Esophagus (tissue), 2 donors: ENCODE measurements around the gene OTX1. TPM values are rescaled to one million over a fixed set of nuclear protein-coding genes. Genes with fewer than 3 reads are reported as not detected.
"Not testable (repeated sequence)": the region's sequence is repeated elsewhere in the genome, so short reads cannot be mapped to it uniquely, and the experiment has no call there.

ENCODE experiments used
- H3K27ac ChIP-seq, 2 donors: one replicate each; pipeline ENCODE4 v1.5.1; 2013; ENCODE audit warnings: low read depth in 2 of 2, mild to moderate bottlenecking in 2 of 2, inconsistent platforms in 1 of 2, low read length in 1 of 2, moderate library complexity in 1 of 2
- H3K27me3 ChIP-seq, 2 donors: one replicate each; pipeline ENCODE4 v1.6.1; 2013; ENCODE audit warnings: low read length in 2 of 2, control low read depth in 1 of 2, mild to moderate bottlenecking in 1 of 2; ENCODE audit not compliant: insufficient read depth in 2 of 2, control insufficient read depth in 1 of 2
- H3K36me3 ChIP-seq, 2 donors: one replicate each; pipeline ENCODE4 v1.6.1; 2013; ENCODE audit warnings: low read length in 1 of 2; ENCODE audit not compliant: control insufficient read depth in 2 of 2, insufficient read depth in 2 of 2
- H3K4me1 ChIP-seq, 2 donors: one replicate each; pipeline ENCODE4 v1.6.1; 2013; ENCODE audit warnings: low read length in 1 of 2; ENCODE audit not compliant: control insufficient read depth in 2 of 2, insufficient read depth in 2 of 2
- H3K4me3 ChIP-seq, 2 donors: one replicate each; pipeline ENCODE4 v1.5.1; 2013; ENCODE audit warnings: low read length in 2 of 2, mild to moderate bottlenecking in 2 of 2, low read depth in 1 of 2, moderate library complexity in 1 of 2
- H3K9me3 ChIP-seq, 2 donors: one replicate each; pipeline ENCODE4 v1.6.1; 2013; ENCODE audit warnings: mild to moderate bottlenecking in 2 of 2, low read depth in 1 of 2, low read length in 1 of 2, moderate library complexity in 1 of 2; ENCODE audit not compliant: control insufficient read depth in 2 of 2, insufficient read depth in 1 of 2
- WGBS, 2 donors: extraction: QIAGEN DNeasy Blood & Tissue Kit; methylation state at CpG; one replicate each; pipeline ENCODE4 v1.1.7; 2013; 5-methylcytosine and 5-hydroxymethylcytosine counted together
- polyA plus RNA-seq, 2 donors: library from polyadenylated mRNA; stranded (reverse); fragments of 200-250 nt; gene quantifications; one replicate each; pipeline ENCODE4 v1.2.3, GENCODE V29; 2013
- donor health status: healthy with polysubstance abuse.
- donor health status: Bipolar disorder and iron deficiency.

OTX1 gene
- polyA plus RNA-seq, 2 donors: 0.61 to 1.4 TPM

DNA sequence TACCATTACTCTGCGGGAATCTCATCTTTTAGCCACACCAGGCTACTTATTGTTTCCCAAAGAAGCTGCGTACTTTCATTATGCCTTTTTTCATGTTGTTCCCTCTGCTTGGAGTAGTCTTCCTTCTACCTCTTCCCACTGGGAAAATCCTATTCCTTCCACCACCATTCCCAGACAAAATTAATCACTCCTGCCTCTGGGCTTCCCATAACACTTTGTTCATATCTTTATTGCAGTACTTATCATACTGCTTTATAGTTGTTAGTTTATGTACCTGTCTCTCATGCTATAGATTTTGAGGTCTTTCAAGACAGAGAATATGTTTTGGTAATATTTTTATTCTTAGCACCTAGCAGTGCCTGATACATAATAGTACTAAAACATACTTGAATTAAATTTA lies 16.2 kb downstream of the OTX1 start:
- H3K27ac ChIP-seq: no peak overlapping the region
- no peaks in the 10 kb centered on the region for H3K4me1 ChIP-seq
- peaks cover 0 to 2% of the 10 kb centered on the region in 2 donors for H3K27me3 ChIP-seq
- 78 to 94% methylated on average over 2 of the region's 2 CpGs for WGBS, 2 donors
- H3K36me3 ChIP-seq: no peaks in the 10 kb centered on the region
- H3K4me3 ChIP-seq: no peak overlapping the region
- no peaks in the 10 kb centered on the region for H3K9me3 ChIP-seq

DNA sequence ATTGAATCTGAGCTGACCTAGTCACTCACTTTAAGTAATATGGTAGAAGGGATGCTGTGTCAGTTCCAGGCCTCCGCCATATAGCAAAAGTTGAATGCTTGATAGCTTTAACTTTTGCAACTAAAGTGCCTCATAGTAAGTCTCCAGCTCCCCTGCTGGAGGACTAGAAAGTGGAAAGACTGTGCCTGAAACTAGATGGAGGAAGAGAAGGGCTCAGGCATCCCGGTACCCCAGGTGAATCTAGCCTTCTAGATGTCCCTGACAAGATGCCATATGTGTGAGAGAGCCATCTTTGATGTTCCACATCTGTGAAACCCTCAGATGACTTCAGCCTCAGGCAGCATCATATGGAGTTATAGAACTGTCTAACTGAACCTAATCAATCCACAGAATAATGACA lies 21.0 kb downstream of the OTX1 start:
- WGBS, 2 donors: 81 to 85% methylated on average over 2 of the region's 2 CpGs
- Histone ChIP-seq H3K27me3 (peaks cover 0 to 2% of the 10 kb centered on the region in 2 donors), H3K36me3 (no peaks in the 10 kb centered on the region), H3K9me3 (no peaks in the 10 kb centered on the region), H3K4me3 (no peak overlapping the region), H3K27ac (no peak overlapping the region), H3K4me1 (no peaks in the 10 kb centered on the region)

DNA sequence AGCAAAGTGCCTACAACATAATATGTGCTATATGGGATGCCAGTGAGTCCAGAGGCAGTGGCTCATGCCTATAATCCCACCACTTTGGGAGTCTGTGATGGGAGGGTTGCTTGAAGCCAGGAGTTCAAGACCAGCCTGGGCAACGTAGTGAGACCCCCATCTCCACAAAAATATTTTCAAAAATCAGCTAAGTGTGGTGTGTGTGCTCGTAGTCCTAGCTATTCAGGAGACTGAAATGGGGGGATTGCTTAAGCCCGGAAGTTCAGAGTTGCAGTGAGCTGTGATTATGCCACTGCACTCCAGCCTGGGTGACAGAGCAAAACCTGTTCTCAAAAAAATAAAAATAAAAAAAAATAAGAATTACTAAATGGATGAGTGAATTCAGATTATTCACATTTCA lies 23.4 kb downstream of the OTX1 start:
- Histone ChIP-seq H3K4me1 (no peaks in the 10 kb centered on the region), H3K4me3 (no peak overlapping the region), H3K9me3 (no peaks in the 10 kb centered on the region), H3K36me3 (no peaks in the 10 kb centered on the region), H3K27ac (no peak overlapping the region), H3K27me3 (no peaks in the 10 kb centered on the region)
- 75 to 89% methylated on average over 3 of the region's 3 CpGs for WGBS, 2 donors

DNA sequence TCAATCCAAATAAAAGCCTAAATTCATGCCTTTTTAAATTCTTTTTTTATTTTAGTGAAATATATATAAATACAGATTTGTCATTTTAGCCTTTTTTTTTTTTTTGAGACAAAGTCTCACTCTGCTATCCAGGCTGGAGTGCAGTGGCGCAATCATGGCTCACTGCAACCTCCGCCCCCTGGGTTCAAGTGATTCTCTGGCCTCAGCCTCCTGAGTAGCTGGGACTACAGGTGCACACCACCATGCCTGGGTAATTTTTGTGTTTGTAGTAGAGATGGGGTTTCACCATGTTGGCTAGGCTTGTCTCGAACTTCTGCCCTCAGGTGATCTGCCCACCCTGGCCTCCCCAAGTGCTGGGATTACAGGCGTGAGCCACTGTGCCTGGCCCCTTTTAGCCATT lies 23.8 kb downstream of the OTX1 start:
- H3K27ac ChIP-seq, H3K27me3 ChIP-seq, H3K4me1 ChIP-seq, H3K4me3 ChIP-seq, H3K9me3 ChIP-seq, H3K36me3 ChIP-seq: not testable (repeated sequence)
- WGBS, 2 donors: 84 to 89% methylated on average over 4 of the region's 4 CpGs

DNA sequence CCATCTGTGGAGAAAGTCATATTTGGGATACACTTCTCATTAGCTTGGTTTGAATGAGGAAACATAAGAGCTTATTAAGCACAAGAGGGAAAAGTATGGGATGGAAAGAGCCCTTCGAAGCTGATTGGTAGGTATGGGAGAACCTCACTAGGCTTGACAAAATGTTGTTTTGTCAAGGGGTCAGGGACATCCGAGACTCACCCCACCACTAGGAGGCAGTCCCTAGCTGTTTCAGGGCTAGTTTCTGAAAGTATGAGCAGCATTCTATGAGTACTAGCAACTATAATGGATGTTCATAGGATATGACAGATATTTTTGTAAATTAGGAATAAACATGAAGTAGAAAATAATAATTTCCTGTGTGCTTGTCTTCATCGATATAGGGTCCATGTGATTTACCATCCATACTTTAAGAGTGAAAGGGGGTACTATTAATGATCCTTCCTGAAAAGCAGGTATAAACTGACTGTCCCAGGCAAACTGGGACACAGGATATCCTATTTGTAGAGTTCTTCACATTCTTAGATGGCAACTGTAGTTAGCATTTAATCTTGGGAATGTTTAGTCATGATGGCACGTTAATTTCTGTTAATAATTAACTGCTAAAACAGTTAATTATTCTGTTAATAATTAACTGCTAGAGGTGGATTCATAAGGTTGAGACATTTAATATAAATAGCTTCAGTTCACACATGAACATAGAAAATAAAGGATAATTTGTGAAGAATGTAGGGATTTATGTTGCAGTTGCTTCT lies 28.4 kb downstream of the OTX1 start:
- 64 to 68% methylated on average over 4 of the region's 4 CpGs for WGBS, 2 donors
- Histone ChIP-seq H3K9me3 (no peaks in the 10 kb centered on the region), H3K36me3 (no peaks in the 10 kb centered on the region), H3K27me3 (no peaks in the 10 kb centered on the region), H3K27ac (no peak overlapping the region), H3K4me1 (no peaks in the 10 kb centered on the region), H3K4me3 (no peak overlapping the region)

DNA sequence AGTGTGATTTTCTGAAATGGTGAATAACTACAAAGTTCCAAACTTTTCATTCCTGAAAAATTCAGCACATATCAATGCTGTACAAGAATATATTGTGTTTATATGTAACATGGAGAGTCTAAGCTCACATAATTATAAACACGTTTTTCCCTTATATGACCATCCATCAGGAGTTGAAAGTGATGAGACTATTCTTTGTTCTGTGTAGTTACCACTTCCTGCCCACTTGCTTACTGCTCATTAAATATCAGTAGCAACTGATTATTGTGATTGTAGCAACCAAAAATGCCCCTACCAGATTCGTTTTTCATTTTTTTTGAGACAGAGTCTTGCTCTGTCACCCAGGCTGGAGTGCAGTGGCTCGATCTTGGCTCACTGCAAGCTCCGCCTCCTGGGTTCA lies 30.8 kb downstream of the OTX1 start:
- no peaks in the 10 kb centered on the region for H3K4me1 ChIP-seq
- H3K36me3 ChIP-seq: no peaks in the 10 kb centered on the region
- H3K27ac ChIP-seq: no peak overlapping the region
- 72 to 74% methylated on average over 4 of the region's 4 CpGs for WGBS, 2 donors
- H3K4me3 ChIP-seq: no peak overlapping the region
- no peaks in the 10 kb centered on the region for H3K9me3 ChIP-seq
- H3K27me3 ChIP-seq: no peaks in the 10 kb centered on the region

DNA sequence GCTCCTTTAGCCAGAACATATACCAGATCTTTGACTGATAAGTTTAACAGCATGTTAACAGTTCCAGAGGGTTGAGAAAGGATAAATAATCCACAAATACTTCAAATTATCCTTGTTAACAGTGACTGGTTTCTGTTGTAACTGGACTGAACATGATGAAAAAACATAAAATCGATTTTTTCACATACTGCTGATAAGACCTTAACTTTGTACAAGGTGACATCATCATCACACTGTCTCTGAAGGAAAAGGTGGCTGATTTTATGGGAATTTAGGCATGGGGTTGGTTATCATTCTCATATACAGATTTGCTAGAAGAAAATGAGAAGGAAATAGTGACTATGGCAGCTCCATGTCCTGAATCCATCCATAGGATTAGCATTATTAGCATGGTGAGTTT lies 36.1 kb downstream of the OTX1 start:
- no peaks in the 10 kb centered on the region for H3K4me1 ChIP-seq
- no peaks in the 10 kb centered on the region for H3K27me3 ChIP-seq
- H3K27ac ChIP-seq: no peak overlapping the region
- 50 to 62% methylated on average over 1 of the region's 1 CpG for WGBS, 2 donors
- H3K36me3 ChIP-seq: no peaks in the 10 kb centered on the region
- H3K4me3 ChIP-seq: no peak overlapping the region
- no peaks in the 10 kb centered on the region for H3K9me3 ChIP-seq

DNA sequence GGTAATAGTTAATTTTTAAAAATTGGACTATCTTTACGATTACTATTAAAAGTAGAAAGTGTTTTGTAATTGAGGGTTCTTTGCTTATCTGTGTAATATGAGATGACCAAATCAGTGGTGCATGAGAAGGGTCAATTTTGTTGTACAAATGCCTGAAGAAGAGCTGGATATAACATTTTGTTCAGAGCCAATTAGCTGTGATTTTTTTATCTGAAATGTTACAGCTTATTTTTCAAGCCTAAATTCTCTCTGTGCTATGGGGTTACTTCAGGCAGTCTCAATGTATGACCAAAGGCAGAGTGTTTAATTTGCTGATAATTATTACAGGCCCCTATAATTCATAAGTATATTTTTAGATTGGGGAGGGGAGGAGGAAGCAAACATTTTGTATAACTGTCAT lies 41.8 kb downstream of the OTX1 start:
- H3K9me3 ChIP-seq: no peaks in the 10 kb centered on the region
- no peak overlapping the region for H3K4me3 ChIP-seq
- WGBS, 2 donors: 81 to 92% methylated on average over 1 of the region's 1 CpG
- no peaks in the 10 kb centered on the region for H3K36me3 ChIP-seq
- no peaks in the 10 kb centered on the region for H3K27me3 ChIP-seq
- H3K4me1 ChIP-seq: no peaks in the 10 kb centered on the region
- no peak overlapping the region for H3K27ac ChIP-seq

DNA sequence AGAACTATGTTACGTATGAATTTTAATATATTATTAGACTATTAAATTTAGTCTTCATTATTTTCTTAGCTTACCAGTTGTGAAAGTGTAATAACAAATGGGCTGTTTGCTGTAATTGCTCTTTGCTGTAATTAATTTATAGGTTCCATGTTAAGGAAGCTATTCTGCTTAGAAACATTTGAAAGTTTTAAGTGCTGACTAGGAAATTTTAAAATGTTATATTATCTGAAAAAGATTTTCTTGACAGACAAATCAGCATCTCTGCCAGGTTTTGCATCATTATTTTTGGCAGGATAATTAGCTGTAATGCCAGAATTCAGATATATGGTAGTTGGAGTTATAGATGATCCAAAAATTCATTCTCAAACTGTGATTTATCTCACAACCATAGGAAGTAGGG lies 42.2 kb downstream of the OTX1 start:
- WGBS, 2 donors: 0 to 1% methylated on average over 1 of the region's 1 CpG
- Histone ChIP-seq H3K27me3 (no peaks in the 10 kb centered on the region), H3K27ac (no peak overlapping the region), H3K4me1 (no peaks in the 10 kb centered on the region), H3K4me3 (no peak overlapping the region), H3K9me3 (no peaks in the 10 kb centered on the region), H3K36me3 (no peaks in the 10 kb centered on the region)

DNA sequence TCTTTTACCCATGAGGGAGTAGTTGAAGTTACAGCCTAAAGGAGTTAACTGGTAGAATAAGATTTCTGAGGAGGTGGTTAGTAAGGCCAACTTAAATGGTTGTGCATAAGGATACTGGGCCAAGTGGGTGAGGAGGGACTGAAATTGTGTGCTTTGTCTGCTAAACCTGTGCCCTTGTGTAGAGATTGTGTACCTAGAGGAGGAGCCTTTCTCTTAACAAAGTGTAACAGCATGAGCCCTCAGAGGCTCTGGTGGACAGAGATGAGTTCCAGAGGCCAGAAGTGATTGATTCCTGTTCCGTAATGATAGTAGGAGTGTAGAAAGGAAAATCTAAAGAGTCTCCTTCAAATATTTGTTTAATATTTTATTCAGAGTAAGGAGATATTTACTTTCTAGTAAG lies 42.9 kb downstream of the OTX1 start:
- Histone ChIP-seq H3K4me3 (no peak overlapping the region), H3K4me1 (no peaks in the 10 kb centered on the region), H3K27me3 (no peaks in the 10 kb centered on the region), H3K9me3 (no peaks in the 10 kb centered on the region), H3K36me3 (no peaks in the 10 kb centered on the region), H3K27ac (no peak overlapping the region)
- 79 to 82% methylated on average over 1 of the region's 1 CpG for WGBS, 2 donors
